SU-DHL-6 (cell line): ENCODE data around the gene AK2.

Experiments used
- CTCF ChIP-seq: fragments of 200-600 bp; sonication (generic); IDR thresholded peaks from one replicate; pipeline ENCODE4 v1.5.1; 2017; ENCODE audit warnings: antibody characterized with exemption, mild to moderate bottlenecking, low read length, moderate library complexity; ENCODE audit not compliant: insufficient read depth, poor library complexity, severe bottlenecking
- EZH2phosphoT487 ChIP-seq: fragments of 200-600 bp; sonication (generic), shearing (Covaris generic); conservative IDR thresholded peaks from 2 replicates; pipeline ENCODE4 v1.6.1; 2018; ENCODE audit warnings: mild to moderate bottlenecking, antibody characterized with exemption, low read length, moderate library complexity, mixed read lengths

- TF ChIP-seq CTCF (no peak), EZH2phosphoT487 (no peak)
Measured at GRCh38 chr1:33045814-33046213, 9.1 kb upstream of the AK2 start.
